Keratinocyte (primary cell): ENCODE data around the gene SSH3. TPM values are rescaled to one million over a fixed set of nuclear protein-coding genes. Genes with fewer than 3 reads are reported as not detected.

ENCODE experiments used
- DNase-seq: peaks from one replicate; pipeline ENCODE4 v3.0.0-alpha.2; 2011; ENCODE audit warnings: low read depth, missing footprints, low spot score
- FAIRE-seq: peaks from 2 replicates; lab custom pipeline; 2011; peaks lifted over from hg19 to GRCh38; lab: Jason Lieb, UNC
- H2AFZ ChIP-seq: 2 replicates; pipeline ENCODE4 v1.6.0; 2012; ENCODE audit warnings: low read length, control low read depth, inconsistent platforms; ENCODE audit not compliant: control insufficient read depth
- H3K27ac ChIP-seq: 2 replicates; pipeline ENCODE4 v1.5.1; 2011; ENCODE audit warnings: low read length; ENCODE audit not compliant: control insufficient read depth, insufficient read depth
- H3K27me3 ChIP-seq: 3 replicates; pipeline ENCODE4 v1.6.0; 2011; ENCODE audit warnings: low read length; ENCODE audit not compliant: control insufficient read depth, insufficient read depth; ENCODE audit errors: extremely low read depth
- H3K36me3 ChIP-seq, 2 experiments: 2 replicates in 1 of 2; 3 replicates in 1 of 2; pipeline ENCODE4 v1.5.1; 2011; ENCODE audit warnings: low read length in 2 of 2, mild to moderate bottlenecking in 1 of 2; ENCODE audit not compliant: control insufficient read depth in 2 of 2, insufficient read depth in 2 of 2; ENCODE audit errors: extremely low read depth in 1 of 2
- H3K4me1 ChIP-seq: 3 replicates; pipeline ENCODE4 v1.5.1; 2011; ENCODE audit warnings: low read length; ENCODE audit not compliant: control insufficient read depth, insufficient read depth; ENCODE audit errors: extremely low read depth
- H3K4me2 ChIP-seq: 3 replicates; pipeline ENCODE4 v1.6.0; 2011; ENCODE audit warnings: low read depth, low read length; ENCODE audit not compliant: control insufficient read depth, insufficient read depth; ENCODE audit errors: extremely low read depth
- H3K4me3 ChIP-seq, 3 experiments: fragments of 200-600 bp in 1 of 3; sonication (generic) in 1 of 3; 2 replicates in 2 of 3; 3 replicates in 1 of 3; pipeline ENCODE4 v1.5.1; 2011 to 2016; ENCODE audit warnings: low read length in 3 of 3, mild to moderate bottlenecking in 3 of 3, control low read depth in 2 of 3, inconsistent platforms in 1 of 3, low read depth in 1 of 3, mixed read lengths in 1 of 3, mixed run types in 1 of 3, moderate library complexity in 1 of 3; ENCODE audit not compliant: control insufficient read depth in 2 of 3, insufficient read depth in 2 of 3; ENCODE audit errors: extremely low read depth in 1 of 3
- H3K79me2 ChIP-seq: 2 replicates; pipeline ENCODE4 v1.6.0; 2012; ENCODE audit warnings: low read length; ENCODE audit not compliant: control insufficient read depth, insufficient read depth
- H3K9ac ChIP-seq: 3 replicates; pipeline ENCODE4 v1.6.0; 2011; ENCODE audit warnings: low read length; ENCODE audit not compliant: control insufficient read depth, insufficient read depth; ENCODE audit errors: extremely low read depth
- H3K9me1 ChIP-seq: 3 replicates; pipeline ENCODE4 v1.6.0; 2011; ENCODE audit warnings: low read length; ENCODE audit not compliant: control insufficient read depth, insufficient read depth; ENCODE audit errors: extremely low read depth
- H3K9me3 ChIP-seq: 2 replicates; pipeline ENCODE4 v1.5.1; 2012; ENCODE audit warnings: low read depth, low read length; ENCODE audit not compliant: control insufficient read depth
- H4K20me1 ChIP-seq: 3 replicates; pipeline ENCODE4 v1.6.0; 2011; ENCODE audit warnings: low read length; ENCODE audit not compliant: control insufficient read depth, insufficient read depth; ENCODE audit errors: extremely low read depth
- CTCF ChIP-seq, 3 experiments: IDR thresholded peaks in 1 of 3; conservative IDR thresholded peaks in 1 of 3; optimal IDR thresholded peaks in 1 of 3; 2 replicates in 2 of 3; 3 replicates in 1 of 3; pipeline versions ENCODE3 to v1.5.1; 2011; ENCODE audit warnings: low read length in 3 of 3, mild to moderate bottlenecking in 3 of 3, moderate library complexity in 2 of 3, control low read depth in 1 of 3, inconsistent platforms in 1 of 3; ENCODE audit not compliant: insufficient read depth in 2 of 3; ENCODE audit errors: extremely low read depth in 1 of 3
- EZH2 ChIP-seq: IDR thresholded peaks from one replicate; pipeline ENCODE4 v1.6.1; 2012; ENCODE audit warnings: inconsistent platforms, mild to moderate bottlenecking, low read length, moderate library complexity
- dilution Hi-C: fragments of 300-500 bp; cut with MboI; formaldehyde crosslinking; loops from one replicate; pipeline ENCODE4 v1.7.0; 2020; ENCODE audit warnings: low sequenced_read_pairs; ENCODE audit not compliant: extremely low pct_ligation_motif_present
- polyA plus RNA-seq, 5 experiments: library from polyadenylated mRNA; depleted of rRNA in 3 of 5; stranded (reverse) in 3 of 5; stranded (forward) in 1 of 5; unstranded in 1 of 5; fragments of >200 nt; gene quantifications; 1 replicate in 1 of 5; 2 replicates in 3 of 5; 3 replicates in 1 of 5; pipeline versions ENCODE4 v1.2.1 to v1.2.3, GENCODE V29; 2011 to 2012; ENCODE audit warnings: missing spikeins in 2 of 5, low read depth in 1 of 5, low replicate concordance in 1 of 5

The SSH3 gene
- polyA plus RNA-seq, 1 donor (not counting 4 experiments of a cell fraction or from before 2014, with no cell fraction given): 24.8 TPM

GRCh38 chr11:67284811-67285540, 18.4 kb upstream of the SSH3 start:
- TF ChIP-seq EZH2 (no peak), CTCF (optimal IDR thresholded peaks at IDR 0.05 in 1 of 3, IDR thresholded peaks at IDR 0.05 in 1 of 3, conservative IDR thresholded peaks at IDR 0.05 in 1 of 3; ENCODE audit: extremely low read depth in 1 of 3, insufficient read depth in 2 of 3, low read length in 3 of 3) (no peak)
- dilution Hi-C loops: no loop called here
- Histone ChIP-seq H3K9me3 (no peaks in the 10 kb centered on the region), H4K20me1 (no peaks in the 10 kb centered on the region), H3K79me2 (peaks cover 5% of the 10 kb centered on the region), H3K27ac (no peak overlapping the region), H3K4me3 (no peak overlapping the region), H3K4me1 (peaks cover 9% of the 10 kb centered on the region), H2AFZ (no peak overlapping the region), H3K9ac (no peak overlapping the region), H3K9me1 (no peaks in the 10 kb centered on the region), H3K4me2 (no peak overlapping the region), H3K27me3 (no peaks in the 10 kb centered on the region), H3K36me3 (peaks cover 41 to 46% of the 10 kb centered on the region in 2 experiments)
- FAIRE-seq: no peak
- DNase-seq: no peak

DNA sequence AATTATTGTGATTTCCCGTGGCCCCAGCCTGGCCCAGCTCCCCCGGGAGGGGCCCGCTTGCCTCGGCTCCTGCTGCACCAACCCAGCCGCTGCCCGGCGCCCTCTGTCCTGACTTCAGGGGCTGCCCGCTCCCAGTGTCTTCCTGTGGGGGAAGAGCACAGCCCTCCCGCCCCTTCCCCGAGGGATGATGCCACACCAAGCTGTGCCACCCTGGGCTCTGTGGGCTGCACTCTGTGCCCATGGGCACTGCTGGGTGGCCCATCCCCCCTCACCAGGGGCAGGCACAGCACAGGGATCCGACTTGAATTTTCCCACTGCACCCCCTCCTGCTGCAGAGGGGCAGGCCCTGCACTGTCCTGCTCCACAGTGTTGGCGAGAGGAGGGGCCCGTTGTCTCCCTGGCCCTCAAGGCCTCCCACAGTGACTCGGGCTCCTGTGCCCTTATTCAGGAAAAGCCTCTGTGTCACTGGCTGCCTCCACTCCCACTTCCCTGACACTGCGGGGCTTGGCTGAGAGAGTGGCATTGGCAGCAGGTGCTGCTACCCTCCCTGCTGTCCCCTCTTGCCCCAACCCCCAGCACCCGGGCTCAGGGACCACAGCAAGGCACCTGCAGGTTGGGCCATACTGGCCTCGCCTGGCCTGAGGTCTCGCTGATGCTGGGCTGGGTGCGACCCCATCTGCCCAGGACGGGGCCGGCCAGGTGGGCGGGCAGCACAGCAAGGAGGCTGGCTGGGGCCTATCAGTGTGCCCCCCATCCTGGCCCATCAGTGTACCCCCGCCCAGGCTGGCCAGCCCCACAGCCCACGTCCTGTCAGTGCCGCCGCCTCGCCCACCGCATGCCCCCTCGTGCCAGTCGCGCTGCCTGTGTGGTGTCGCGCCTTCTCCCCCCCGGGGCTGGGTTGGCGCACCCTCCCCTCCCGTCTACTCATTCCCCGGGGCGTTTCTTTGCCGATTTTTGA, 17.5 kb upstream of the SSH3 start:
- Histone ChIP-seq H3K27me3 (no peaks in the 10 kb centered on the region), H2AFZ (no peak overlapping the region), H3K79me2 (peaks cover 14% of the 10 kb centered on the region), H3K27ac (no peak overlapping the region), H3K4me1 (peaks cover 17% of the 10 kb centered on the region), H4K20me1 (no peaks in the 10 kb centered on the region), H3K4me3 (no peak overlapping the region), H3K36me3 (peaks cover 40 to 42% of the 10 kb centered on the region in 2 experiments), H3K9me1 (no peaks in the 10 kb centered on the region), H3K9me3 (no peaks in the 10 kb centered on the region), H3K4me2 (no peak overlapping the region), H3K9ac (no peak overlapping the region)
- no peak for FAIRE-seq
- TF ChIP-seq EZH2 (no peak), CTCF (optimal IDR thresholded peaks at IDR 0.05 in 1 of 3, IDR thresholded peaks at IDR 0.05 in 1 of 3, conservative IDR thresholded peaks at IDR 0.05 in 1 of 3; ENCODE audit: extremely low read depth in 1 of 3, insufficient read depth in 2 of 3, low read length in 3 of 3) (no peak)
- DNase-seq: no peak
- dilution Hi-C loops: no loop called here
